ENCODE results near the gene ZBTB17. TPM values are rescaled to one million over a fixed set of nuclear protein-coding genes. Genes with fewer than 3 reads are reported as not detected.

The ZBTB17 gene
- total and polyA plus RNA-seq, 9 of the 15 experiments (the other 6 are each of a cell fraction or from before 2014, with no cell fraction given) = 1.1 to 53.4 (median 29.6) TPM

- TF ChIP-seq KAT7 (CRISPR knock-in tag; IDR thresholded peaks at IDR 0.05; ENCODE audit: borderline replicate concordance) = peak; percentile 87; the same call in 1 of the 2 replicates
- TF ChIP-seq ZNF324 (CRISPR knock-in tag; IDR thresholded peaks at IDR 0.05) = no peak
- peak; percentile 100 for TF ChIP-seq DPF2 (IDR thresholded peaks at IDR 0.05)
- no peak for TF ChIP-seq ZNF57 (CRISPR knock-in tag; IDR thresholded peaks at IDR 0.05)
- no peak for TF ChIP-seq ZNF79 (CRISPR knock-in tag; IDR thresholded peaks at IDR 0.05; ENCODE audit: low read depth)
- no peak for TF ChIP-seq TCFL5 (CRISPR knock-in tag; conservative IDR thresholded peaks at IDR 0.05)
- TF ChIP-seq TFAM (CRISPR knock-in tag; conservative IDR thresholded peaks at IDR 0.05) = no peak
- TF ChIP-seq PTBP1 (IDR thresholded peaks at IDR 0.05; ENCODE audit: low read depth, low read length) = no peak
- TF ChIP-seq ZNF239 (CRISPR knock-in tag; IDR thresholded peaks at IDR 0.05) = peak; percentile 53
- TF ChIP-seq GABPB2 (CRISPR knock-in tag; conservative IDR thresholded peaks at IDR 0.05) = no peak
- TF ChIP-seq CHD7 (IDR thresholded peaks at IDR 0.05; ENCODE audit: low read depth, low read length) = no peak
- 0 out of 4 replicates have a peak, but pooled peaks of 1 of the 2 experiments have one; percentile 19 for TF ChIP-seq SRF (CRISPR knock-in tag; IDR thresholded peaks at IDR 0.05)
- no peak for TF ChIP-seq ZNF436 (CRISPR knock-in tag; IDR thresholded peaks at IDR 0.05)
- no peak for TF ChIP-seq ZNF512 (tag; IDR thresholded peaks at IDR 0.05)
Measured at GRCh38 chr1:15952317-15953258, 23.3 kb downstream of the ZBTB17 start (continued).

Data from K562 (cell line).